ENCODE measurements around the gene EML6.

EML6 gene

DNA sequence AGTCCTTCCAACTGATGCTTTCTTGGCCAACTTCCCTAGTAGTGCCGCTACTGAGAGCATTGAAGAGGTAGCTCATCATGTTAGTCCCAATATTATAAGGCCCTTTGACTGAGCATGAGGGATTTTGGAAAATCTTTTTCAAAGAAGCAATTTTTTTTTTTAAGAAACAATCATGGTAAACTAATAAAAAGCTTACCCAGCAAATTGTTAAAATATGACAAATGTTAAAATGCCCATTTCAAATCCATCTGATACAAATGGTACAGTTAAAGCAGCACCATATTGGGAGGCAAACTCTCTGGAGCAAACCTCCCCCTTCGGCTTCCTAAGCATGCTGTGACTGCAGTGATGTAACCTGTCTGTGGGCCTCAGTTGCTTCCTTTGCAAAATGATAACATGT lies 191.2 kb downstream of the EML6 start:
- no peak for DNase-seq (ENCODE audit: low read depth)

DNA sequence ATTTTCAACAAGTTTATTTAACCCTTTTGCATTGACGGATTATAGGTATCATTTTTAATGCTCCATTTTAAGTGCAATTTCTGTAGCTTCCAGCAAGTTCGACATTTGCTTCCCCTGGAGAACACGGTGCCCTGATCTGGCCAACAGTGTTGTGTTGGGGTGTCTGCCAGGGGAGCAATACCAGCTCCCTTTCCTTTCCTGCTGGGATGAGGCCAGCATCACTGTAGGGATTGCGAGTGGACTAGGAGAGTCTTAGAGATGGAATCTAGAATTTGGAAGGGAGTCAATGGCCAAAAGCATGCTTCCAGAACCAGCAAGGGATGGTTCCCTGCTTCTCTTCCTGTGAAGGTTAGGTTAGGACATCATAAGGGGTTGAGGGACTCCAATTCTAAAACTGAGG lies 191.6 kb downstream of the EML6 start:
- no peak for DNase-seq (ENCODE audit: low read depth)

DNA sequence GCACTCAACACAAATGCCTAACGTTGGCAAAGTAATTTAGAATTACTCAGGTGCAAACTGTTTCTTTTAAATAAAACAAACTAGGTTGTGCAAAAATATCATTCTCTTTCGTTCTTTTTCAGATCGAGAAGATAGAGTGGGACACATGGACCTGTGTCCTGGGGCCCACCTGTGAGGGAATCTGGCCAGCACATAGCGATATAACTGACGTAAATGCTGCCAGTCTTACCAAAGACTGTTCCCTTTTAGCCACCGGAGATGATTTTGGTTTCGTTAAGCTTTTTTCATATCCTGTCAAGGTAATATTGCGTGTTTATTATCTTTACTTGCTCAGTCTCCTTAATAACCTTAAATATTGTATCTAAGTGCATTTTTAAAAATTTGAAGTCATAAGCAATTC lies 193.2 kb downstream of the EML6 start:
- DNase-seq (ENCODE audit: low read depth): no peak

DNA sequence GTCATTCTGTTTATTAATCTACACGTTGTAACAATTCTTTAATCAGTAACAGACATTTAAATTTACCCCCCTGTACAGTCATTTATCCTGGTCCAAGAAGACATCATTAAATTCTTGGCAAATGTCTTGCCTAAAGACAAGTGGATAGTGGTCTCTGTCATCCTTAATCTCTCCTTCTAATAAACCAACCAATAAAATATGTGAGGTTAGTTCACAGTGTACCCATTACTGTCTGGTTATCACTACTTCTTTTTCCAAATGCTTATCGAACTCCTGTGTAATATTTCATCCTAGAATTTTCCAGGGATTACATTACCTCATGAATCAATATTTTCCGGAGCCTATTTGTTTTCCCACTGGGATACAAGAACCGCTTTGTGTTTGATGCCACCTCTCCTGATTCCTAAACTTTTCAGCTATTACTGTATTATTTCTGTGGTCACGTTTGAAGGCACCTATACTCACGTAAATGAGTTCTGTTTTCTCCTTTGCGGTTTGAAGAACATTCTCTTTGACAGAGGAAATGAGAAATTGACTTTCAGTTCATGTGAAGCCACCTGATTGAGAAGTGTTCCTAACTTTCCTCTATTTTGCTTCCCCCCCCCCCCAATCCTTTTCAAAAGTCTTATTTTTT lies 195.3 kb downstream of the EML6 start:
- DNase-seq (ENCODE audit: low read depth): no peak

DNA sequence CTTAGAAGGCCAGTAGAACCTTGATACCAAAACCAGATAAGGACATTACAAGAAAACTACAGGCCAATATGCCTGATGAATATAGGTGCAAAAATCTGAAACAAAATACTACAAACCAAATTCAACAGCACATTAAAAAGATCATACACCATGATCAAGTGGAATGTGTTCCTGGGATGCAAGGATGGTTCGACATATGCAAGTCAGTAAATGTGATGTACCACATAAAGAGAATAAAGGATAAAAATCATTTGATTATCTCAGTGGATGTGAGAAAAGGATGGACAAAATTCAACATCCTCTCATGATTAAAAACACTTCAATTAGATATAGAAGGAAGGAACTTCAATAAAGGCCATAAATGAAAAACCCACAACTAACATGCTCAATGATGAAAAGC lies 197.2 kb downstream of the EML6 start:
- DNase-seq (ENCODE audit: low read depth): no peak

DNA sequence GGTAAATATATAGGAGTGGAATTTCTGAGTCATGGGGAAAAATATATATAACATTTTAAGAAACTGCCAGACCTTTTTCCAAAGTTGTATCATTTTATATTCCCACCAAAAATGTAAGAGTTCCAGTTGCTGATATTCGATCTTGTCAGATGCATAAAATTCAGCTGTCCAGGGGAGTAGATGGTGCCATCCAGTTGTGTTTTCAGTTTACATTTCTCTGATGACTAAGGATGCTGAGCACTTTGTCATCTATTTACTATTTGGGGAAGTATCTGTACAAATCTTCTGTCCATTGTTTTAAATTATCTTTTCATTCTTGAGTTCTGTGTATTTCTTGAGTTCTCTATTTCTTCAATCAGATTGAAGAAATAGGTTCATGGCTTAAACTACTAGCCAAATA lies 200.7 kb downstream of the EML6 start:
- no peak for DNase-seq (ENCODE audit: low read depth)

DNA sequence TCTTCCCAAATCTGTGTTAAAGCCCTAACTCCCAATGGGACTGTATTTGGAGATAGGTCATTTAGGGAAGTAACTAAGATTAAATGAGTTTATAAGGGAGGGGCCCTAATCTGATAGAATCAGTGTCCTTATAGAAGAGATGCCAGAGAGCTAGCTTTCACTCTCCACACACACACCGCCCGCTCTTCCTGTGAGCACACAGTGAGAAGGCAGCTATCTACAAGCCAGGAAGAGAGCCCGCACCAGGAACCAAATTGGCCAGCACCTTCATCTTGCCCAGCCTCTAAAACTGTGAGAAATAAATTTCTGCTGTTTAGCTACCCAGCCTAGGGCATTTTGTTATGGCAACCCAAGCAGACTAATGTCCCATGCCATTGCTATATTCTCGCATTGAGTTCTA lies 201.6 kb downstream of the EML6 start:
- no peak for DNase-seq (ENCODE audit: low read depth)

DNA sequence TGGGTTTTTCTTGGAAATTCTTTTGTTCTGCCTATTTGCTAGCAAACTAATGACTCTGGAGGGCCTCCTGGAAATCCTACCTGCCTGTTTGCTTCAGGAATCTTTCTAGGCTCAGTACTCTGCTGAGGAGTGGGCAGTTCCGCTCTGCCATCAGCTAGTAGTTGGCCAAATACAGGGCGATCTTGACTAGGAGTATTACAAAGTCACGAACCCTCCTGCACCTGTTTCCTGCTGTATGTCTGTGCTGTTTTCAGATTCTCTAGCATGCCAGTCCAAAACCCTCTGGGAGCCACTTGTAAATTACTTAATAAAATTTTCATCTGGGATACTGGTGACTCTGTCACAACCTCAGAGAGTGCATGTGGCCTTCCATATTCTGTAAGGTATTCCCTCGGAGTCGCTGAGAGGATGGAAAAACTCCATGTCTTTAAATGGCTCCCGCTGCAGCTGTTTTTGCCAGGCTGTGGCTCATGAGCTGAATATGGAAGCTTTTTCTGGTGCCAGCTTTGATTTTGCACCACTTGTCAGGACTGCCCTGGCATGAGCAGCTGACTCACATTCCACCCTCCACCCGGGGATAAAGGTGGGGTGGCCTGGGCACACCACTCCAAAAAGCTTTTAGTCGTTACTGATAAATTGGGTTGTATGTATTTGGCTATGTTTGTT lies 203.8 kb downstream of the EML6 start:
- DNase-seq (ENCODE audit: low read depth): no peak

DNA sequence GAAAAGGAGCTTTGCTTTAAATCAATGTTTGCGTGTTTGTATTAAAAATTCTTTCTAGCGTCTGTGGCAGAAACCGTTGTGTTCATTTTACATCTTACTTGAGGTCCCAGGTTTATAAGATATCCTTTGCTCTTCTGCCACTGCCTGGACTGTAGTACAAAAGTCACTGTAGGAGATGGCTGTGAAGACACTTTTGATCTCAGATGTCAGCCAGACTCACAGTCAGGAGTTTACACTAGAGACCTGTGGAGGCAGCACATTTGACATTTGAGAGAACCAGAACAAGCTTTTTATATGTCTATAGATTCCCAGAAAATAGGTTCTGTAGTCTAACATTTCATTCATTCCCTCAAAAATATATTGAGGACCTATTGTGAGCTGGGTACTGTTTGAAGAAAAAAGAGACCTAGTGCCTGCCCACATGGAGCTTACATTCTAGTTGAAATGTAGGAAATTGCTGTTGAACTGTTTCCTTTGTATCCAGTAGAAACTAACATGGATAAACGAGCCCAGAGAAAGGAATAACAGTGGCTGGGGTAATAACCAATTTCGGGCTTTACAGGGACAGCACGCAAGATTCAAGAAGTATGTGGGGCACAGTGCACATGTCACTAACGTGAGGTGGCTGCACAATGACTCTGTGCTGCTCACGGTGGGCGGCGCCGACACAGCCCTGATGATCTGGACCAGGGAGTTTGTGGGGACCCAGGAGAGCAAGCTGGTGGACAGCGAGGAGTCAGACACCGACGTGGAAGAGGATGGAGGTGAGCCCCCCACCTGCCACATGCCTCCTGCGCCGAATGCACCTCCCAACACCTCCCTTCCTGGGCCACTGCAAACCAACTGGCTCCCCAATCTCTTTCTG lies 204.5 kb downstream of the EML6 start:
- no peak for DNase-seq (ENCODE audit: low read depth)

DNA sequence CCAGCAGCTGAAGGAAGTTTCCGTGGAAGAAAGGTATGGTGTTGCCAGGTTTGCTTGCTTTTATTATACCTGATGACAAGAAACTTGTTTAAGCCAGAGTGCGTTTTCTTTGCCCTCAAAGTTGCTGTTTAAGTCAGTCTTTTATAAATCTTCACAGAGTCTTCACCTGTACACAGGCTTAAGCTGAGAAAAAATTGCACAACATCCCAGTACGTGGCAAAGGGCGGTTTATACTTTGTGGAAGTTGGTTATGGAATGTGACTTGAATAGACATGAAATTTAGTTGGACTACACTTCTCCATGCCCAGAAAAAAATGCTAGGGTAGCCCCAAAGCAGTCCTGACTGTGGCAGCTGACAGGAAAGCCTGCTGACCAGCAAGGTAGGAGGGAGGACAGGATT lies 205.3 kb downstream of the EML6 start:
- no peak for DNase-seq (ENCODE audit: low read depth)

DNA sequence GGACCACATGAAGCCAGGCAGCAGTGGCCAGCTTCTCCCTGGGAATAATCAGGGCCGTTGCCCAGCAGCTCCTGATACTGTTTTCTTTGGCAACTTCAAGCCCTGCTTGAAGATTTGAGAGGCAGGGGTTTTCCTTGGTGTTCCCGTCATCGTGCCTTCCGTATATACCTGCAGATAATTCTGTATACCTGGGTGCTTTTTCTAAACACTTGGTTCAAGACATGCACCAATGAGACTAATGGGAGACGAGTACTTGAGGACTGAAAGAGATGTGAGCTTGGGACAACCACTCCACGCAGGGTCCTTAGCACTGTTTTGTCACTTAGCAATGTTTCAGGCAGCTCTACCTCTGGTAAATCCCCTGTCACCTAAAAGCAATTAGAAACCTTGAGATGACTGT lies 208.0 kb downstream of the EML6 start:
- DNase-seq (ENCODE audit: low read depth): no peak

DNA sequence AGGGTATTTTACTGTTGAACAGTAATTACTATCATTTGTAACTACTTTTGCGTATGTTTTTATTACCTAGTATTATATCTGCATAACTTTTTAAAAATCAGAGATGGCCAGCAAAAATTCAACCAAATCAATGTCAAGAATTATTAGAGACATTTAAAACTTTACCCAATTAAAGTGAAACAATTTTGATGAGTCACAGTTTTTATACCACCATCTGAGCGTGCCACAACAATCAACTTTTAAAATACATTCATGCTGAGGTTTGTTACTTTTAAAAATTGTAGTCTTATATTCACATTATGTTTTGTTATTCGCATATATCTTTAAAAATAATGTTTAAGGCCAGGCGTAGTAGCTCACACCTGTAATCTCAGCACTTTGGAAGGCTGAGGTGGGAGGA lies 211.9 kb downstream of the EML6 start:
- DNase-seq (ENCODE audit: low read depth): no peak

DNA sequence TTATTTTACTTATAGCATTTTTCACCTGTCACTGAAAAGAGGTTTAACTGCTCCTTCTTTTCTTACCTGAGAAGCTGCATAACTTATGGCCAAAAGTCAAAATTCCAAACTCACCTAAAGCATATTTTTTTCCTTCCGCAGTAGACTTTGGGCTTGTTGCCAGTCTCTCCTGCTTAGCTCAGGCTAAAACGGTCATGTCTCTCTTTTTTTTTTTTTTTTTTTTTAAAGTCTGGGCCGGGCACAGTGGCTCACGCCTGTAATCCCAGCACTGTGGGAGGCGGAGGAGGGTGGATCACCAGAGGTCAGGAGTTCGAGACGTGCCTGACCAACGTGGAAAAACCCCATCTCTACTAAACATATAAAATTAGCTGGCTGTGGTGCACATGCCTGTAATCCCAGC lies 213.3 kb downstream of the EML6 start:
- DNase-seq (ENCODE audit: low read depth): no peak

DNA sequence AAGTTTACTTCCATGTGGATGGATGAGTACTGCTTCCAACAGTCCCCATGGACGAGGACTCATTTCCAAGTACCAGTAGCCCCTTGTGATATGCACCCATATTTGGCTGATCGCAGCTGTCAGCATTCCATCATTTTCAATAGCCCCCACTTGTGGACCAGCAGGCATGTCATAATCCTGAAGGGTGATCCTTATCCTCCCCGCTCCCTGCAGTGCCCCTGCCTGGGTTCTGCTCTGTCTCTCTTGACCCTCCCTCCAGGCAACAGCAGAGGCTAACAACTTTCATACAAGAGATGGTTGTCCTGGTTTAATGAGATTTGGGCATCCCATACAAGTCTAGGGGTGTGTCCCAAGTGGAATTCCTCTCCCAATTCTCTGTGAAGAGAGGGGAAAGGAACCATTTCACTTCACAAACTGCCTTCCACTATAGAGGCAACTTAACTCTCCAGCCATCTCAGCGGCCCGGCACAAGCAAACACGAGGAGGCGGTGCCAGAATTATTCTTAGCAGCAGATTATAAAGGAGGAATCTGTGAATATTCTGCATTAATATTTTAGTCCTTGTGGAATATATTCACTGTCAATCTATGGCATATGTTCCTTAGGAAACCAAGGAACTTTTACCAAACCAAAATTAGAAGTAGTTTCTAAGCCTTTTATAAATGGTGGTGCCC lies 216.1 kb downstream of the EML6 start:
- DNase-seq (ENCODE audit: low read depth): no peak

DNA sequence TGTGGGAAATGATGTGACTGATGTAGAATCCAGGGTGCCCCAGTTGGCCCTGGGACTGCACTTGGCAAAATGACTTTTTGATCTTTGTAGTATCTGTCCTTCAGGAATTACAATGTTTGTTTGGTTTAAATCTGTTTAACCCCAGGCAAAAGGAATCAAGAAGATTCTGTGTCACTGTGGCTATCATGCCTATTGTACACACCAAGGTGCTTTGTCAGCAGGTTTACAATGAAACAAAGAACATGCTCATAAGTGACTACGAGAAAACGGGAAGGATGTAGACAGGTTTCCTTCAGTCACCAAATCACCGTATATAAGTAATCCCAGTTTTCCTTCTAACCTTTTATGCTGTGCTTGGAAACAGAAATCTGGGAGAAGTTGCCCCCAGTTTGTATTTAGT lies 217.3 kb downstream of the EML6 start:
- no peak for DNase-seq (ENCODE audit: low read depth)

DNA sequence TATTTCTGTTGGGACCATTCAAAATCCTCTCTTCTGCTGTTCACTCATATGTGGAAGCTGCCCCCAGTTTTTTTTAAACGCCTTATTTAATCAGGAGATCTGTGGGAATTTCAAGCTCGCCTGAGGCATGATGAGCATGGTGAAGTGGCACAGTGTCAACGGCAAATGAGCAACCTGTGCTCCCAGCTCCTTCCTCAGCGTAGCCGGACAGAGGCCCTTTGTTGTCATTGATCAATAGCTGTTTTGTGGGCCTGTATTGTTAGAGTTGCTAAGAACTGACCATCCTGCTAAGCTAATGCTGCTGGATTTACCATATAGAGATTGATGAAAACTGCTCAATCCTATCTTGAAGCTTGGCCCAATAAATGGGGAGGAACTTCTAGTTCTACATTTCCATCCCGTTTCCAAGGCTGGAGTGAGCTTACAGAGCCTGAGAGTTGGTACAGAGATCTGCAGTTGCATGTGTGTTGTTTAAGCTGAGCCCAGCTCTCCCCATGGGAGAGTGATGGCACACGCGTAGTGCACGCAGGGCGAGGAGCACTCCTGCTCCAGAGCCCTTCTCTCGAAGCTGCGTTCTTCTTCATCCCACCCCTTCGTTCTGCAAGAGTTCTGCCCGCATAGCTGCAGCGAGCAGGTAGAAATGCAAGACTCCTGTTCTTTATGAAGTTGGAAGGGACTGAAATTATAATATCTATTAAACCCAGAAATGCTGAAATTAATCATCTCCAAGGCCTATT lies 218.0 kb downstream of the EML6 start:
- no peak for DNase-seq (ENCODE audit: low read depth)

DNA sequence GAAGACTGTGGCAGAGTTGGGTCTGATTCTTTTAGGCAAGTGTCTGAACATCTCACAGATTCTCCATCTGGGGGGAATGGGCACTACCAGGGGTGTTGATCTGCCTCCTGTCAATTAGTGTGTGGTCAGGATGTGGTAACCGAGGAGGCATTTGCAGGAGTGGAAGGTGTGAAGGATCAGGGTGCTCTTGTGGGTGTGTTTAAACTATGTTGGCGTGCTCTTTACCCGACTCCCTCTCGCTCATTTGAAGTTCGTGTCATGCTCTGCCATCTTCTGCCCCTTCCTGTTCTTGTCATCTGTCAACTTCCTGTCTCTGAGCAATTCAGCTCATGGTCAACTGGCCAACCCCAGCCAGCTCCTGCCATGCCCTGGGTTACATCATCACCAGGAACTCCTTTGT lies 218.9 kb downstream of the EML6 start:
- peak; percentile 8 for DNase-seq (ENCODE audit: low read depth)

DNA sequence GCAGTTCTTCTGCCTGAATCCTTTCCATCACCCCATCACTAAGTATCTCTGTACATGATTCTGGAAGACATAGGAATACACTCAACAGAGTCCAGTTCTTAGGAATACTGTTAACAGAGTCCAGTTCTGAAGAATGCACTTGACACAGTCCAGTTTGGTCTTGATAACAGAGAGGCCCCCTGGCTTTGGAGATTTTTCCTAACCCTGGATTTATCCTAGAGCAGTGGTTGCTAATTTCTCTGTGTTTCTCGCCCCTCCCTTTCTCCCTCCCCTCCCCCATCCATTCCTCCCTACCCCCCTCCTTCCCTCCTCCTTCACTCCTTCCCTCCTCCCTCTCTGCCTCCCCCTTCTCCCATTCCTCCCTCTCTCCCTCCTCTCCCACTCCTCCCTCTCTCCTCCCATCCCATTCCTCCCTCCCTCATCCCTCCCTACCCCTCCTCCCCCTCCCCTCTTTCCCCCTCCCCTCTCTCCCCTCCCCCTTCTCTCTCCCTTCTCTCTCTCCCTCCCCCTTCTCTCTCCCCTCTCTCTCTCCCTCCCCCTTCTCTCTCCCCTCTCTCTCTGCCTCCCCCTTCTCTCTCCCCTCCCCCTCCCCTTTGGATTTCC lies 221.4 kb downstream of the EML6 start:
- no peak for DNase-seq (ENCODE audit: low read depth)

DNA sequence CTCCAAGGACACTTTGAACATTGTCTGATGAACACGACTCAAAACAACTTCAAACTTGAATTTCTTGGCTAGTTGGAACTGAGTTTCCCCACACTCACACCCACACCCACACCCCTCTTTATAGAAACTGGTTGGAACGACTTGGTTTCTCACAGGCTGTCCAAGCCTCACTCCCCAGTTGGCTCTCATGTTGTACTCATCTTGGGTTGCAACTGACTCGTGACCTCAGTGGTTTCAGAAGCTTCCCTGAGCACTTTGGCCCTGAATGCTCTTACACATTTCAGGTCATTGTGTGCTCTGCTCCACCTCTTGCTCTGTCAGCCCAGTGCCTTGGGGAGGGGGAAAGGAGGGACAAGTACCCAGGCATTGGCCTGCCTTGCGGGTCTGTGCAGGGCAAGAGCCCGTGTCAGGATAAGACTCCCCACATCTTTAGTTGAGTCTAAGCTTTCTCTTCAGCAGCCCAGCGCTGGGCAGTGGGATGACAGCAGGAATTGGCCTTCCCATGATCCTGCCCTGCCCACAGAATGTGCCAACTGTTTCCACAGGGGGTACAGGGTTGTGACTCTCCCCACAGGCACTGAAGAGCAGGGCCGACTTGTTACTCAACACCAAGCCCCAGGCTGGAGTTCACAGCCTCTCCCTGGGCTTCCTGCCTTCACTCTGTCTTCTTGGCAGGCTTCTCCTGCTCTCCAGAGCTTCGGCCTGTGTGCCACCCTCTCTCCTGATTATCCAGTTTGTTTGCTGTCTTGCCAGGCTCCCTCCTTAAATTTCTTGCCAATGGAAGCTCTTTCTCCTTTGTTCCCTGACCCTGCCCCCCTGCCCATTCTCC lies 222.1 kb downstream of the EML6 start:
- DNase-seq (ENCODE audit: low read depth): no peak

DNA sequence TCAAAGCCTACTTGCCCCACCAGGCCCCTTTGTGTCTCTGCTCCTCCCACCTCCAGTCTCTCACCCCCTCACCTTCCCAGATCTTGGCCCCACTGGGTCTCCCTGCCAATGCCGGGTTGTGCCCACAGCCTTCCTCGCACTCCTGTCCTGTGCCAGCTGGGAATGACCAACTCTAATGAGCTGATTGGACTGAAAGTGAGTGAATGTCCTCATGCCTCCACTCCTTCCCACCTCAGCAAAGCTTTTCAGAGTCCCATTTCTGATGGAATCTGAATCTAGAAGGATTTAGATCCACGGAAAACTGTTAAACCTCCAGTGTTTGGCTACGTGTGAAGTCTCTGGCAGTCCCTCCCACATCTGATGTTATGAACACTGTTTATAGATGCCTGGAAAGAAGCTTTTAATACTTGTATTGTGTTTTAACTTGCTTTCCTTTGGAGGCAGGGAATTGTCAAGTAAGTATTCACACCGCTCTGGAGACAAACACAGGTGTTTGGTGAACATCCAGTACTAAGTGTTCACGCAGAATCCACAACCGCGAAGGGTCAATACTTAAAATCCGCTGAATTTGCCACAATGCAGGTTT lies 222.9 kb downstream of the EML6 start:
- no peak for DNase-seq (ENCODE audit: low read depth)
